HL-60 (cell line): ENCODE data around the gene SDC1.

Experiments used
- POLR2AphosphoS5 ChIP-seq: IDR thresholded peaks from 2 replicates; pipeline ENCODE4 v1.6.1; 2012; ENCODE audit warnings: low read depth
- TF ChIP-seq, protein P1 (sequence below): IDR thresholded peaks from one replicate; pipeline ENCODE4 v1.5.1; 2011; ENCODE audit warnings: low read length, control low read depth, inconsistent platforms; ENCODE audit not compliant: insufficient read depth

GRCh38 chr2:20188201-20188600 lies 36.7 kb downstream of the SDC1 start:
- TF ChIP-seq, protein P1, sequence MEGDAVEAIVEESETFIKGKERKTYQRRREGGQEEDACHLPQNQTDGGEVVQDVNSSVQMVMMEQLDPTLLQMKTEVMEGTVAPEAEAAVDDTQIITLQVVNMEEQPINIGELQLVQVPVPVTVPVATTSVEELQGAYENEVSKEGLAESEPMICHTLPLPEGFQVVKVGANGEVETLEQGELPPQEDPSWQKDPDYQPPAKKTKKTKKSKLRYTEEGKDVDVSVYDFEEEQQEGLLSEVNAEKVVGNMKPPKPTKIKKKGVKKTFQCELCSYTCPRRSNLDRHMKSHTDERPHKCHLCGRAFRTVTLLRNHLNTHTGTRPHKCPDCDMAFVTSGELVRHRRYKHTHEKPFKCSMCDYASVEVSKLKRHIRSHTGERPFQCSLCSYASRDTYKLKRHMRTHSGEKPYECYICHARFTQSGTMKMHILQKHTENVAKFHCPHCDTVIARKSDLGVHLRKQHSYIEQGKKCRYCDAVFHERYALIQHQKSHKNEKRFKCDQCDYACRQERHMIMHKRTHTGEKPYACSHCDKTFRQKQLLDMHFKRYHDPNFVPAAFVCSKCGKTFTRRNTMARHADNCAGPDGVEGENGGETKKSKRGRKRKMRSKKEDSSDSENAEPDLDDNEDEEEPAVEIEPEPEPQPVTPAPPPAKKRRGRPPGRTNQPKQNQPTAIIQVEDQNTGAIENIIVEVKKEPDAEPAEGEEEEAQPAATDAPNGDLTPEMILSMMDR, result no peak
- TF ChIP-seq POLR2AphosphoS5, result no peak
